IPS-15b (cell line): Measurements from ENCODE around the gene SLC10A7.

Source experiments
- H3K27me3 ChIP-seq: one replicate; pipeline ENCODE4 v1.6.1; 2013; ENCODE audit warnings: low read length; ENCODE audit not compliant: control insufficient read depth, insufficient read depth
- H3K36me3 ChIP-seq: one replicate; pipeline ENCODE4 v1.6.1; 2013; ENCODE audit warnings: low read length; ENCODE audit not compliant: control insufficient read depth, insufficient read depth
- H3K4me1 ChIP-seq: one replicate; pipeline ENCODE4 v1.6.1; 2013; ENCODE audit warnings: mild to moderate bottlenecking, low read length; ENCODE audit not compliant: control insufficient read depth, insufficient read depth
- H3K4me3 ChIP-seq: one replicate; pipeline ENCODE4 v1.5.1; 2013; ENCODE audit warnings: low read depth, low read length
- H3K9ac ChIP-seq: one replicate; pipeline ENCODE4 v1.6.1; 2013; ENCODE audit warnings: low read depth, mild to moderate bottlenecking, low read length
- H3K9me3 ChIP-seq: one replicate; pipeline ENCODE4 v1.6.1; 2013; ENCODE audit warnings: mild to moderate bottlenecking, low read length; ENCODE audit not compliant: control insufficient read depth, insufficient read depth

SLC10A7 gene

GRCh38 chr4:146294776-146295175, 227.0 kb downstream of the SLC10A7 start:
- no peak overlapping the region for H3K9ac ChIP-seq
- H3K4me1 ChIP-seq = no peaks in the 10 kb centered on the region
- H3K27me3 ChIP-seq = no peaks in the 10 kb centered on the region
- no peaks in the 10 kb centered on the region for H3K36me3 ChIP-seq
- H3K4me3 ChIP-seq = no peak overlapping the region
- H3K9me3 ChIP-seq = no peaks in the 10 kb centered on the region

- H3K4me1 ChIP-seq = no peaks in the 10 kb centered on the region
- H3K9ac ChIP-seq = no peak overlapping the region
- no peak overlapping the region for H3K4me3 ChIP-seq
- no peaks in the 10 kb centered on the region for H3K9me3 ChIP-seq
- no peaks in the 10 kb centered on the region for H3K36me3 ChIP-seq
- no peaks in the 10 kb centered on the region for H3K27me3 ChIP-seq
These were observed 229.2 kb downstream of the SLC10A7 start for GRCh38 chr4:146292508-146292907.

GRCh38 chr4:146291313-146291712, 230.4 kb downstream of the SLC10A7 start:
- Histone ChIP-seq H3K9ac (no peak overlapping the region), H3K4me1 (no peaks in the 10 kb centered on the region), H3K4me3 (no peak overlapping the region), H3K9me3 (no peaks in the 10 kb centered on the region), H3K27me3 (no peaks in the 10 kb centered on the region), H3K36me3 (no peaks in the 10 kb centered on the region)

GRCh38 chr4:146288193-146288592, 233.5 kb downstream of the SLC10A7 start:
- Histone ChIP-seq H3K9ac (no peak overlapping the region), H3K36me3 (no peaks in the 10 kb centered on the region), H3K4me1 (no peaks in the 10 kb centered on the region), H3K27me3 (no peaks in the 10 kb centered on the region), H3K9me3 (no peaks in the 10 kb centered on the region), H3K4me3 (no peak overlapping the region)

- Histone ChIP-seq H3K36me3 (no peaks in the 10 kb centered on the region), H3K4me3 (no peak overlapping the region), H3K27me3 (no peaks in the 10 kb centered on the region), H3K9ac (no peak overlapping the region), H3K4me1 (no peaks in the 10 kb centered on the region), H3K9me3 (no peaks in the 10 kb centered on the region)
These were observed 236.7 kb downstream of the SLC10A7 start for GRCh38 chr4:146285037-146285436.

- no peaks in the 10 kb centered on the region for H3K4me1 ChIP-seq
These were observed 237.7 kb downstream of the SLC10A7 start for GRCh38 chr4:146283758-146284651.

GRCh38 chr4:146282657-146283056, 239.1 kb downstream of the SLC10A7 start:
- H3K4me1 ChIP-seq = no peaks in the 10 kb centered on the region
- no peaks in the 10 kb centered on the region for H3K9me3 ChIP-seq
- H3K27me3 ChIP-seq = no peaks in the 10 kb centered on the region
- H3K4me3 ChIP-seq = no peak overlapping the region
- no peak overlapping the region for H3K9ac ChIP-seq
- H3K36me3 ChIP-seq = no peaks in the 10 kb centered on the region

More at GRCh38 chr4:146283758-146284651, 237.7 kb downstream of the SLC10A7 start:
- H3K9ac ChIP-seq = no peak overlapping the region
- H3K36me3 ChIP-seq = no peaks in the 10 kb centered on the region
- H3K9me3 ChIP-seq = no peaks in the 10 kb centered on the region
- H3K4me3 ChIP-seq = no peak overlapping the region
- H3K27me3 ChIP-seq = no peaks in the 10 kb centered on the region

GRCh38 chr4:146278986-146279385, 242.8 kb downstream of the SLC10A7 start:
- H3K4me1 ChIP-seq = no peaks in the 10 kb centered on the region
- H3K9me3 ChIP-seq = no peaks in the 10 kb centered on the region
- H3K9ac ChIP-seq = no peak overlapping the region
- no peak overlapping the region for H3K4me3 ChIP-seq
- H3K36me3 ChIP-seq = no peaks in the 10 kb centered on the region
- H3K27me3 ChIP-seq = no peaks in the 10 kb centered on the region

- no peaks in the 10 kb centered on the region for H3K4me1 ChIP-seq
- H3K36me3 ChIP-seq = no peaks in the 10 kb centered on the region
- H3K9ac ChIP-seq = no peak overlapping the region
- no peaks in the 10 kb centered on the region for H3K27me3 ChIP-seq
- H3K4me3 ChIP-seq = no peak overlapping the region
- no peaks in the 10 kb centered on the region for H3K9me3 ChIP-seq
These were observed 246.4 kb downstream of the SLC10A7 start for GRCh38 chr4:146275370-146275769.

- no peak overlapping the region for H3K9ac ChIP-seq
- H3K4me3 ChIP-seq = no peak overlapping the region
- no peaks in the 10 kb centered on the region for H3K9me3 ChIP-seq
- no peaks in the 10 kb centered on the region for H3K36me3 ChIP-seq
- H3K4me1 ChIP-seq = no peaks in the 10 kb centered on the region
- no peaks in the 10 kb centered on the region for H3K27me3 ChIP-seq
These were observed 247.0 kb downstream of the SLC10A7 start for GRCh38 chr4:146274774-146275173.

- H3K4me3 ChIP-seq = no peak overlapping the region
- H3K9ac ChIP-seq = no peak overlapping the region
- no peaks in the 10 kb centered on the region for H3K27me3 ChIP-seq
- no peaks in the 10 kb centered on the region for H3K9me3 ChIP-seq
- no peaks in the 10 kb centered on the region for H3K4me1 ChIP-seq
- no peaks in the 10 kb centered on the region for H3K36me3 ChIP-seq
These were observed 248.4 kb downstream of the SLC10A7 start for GRCh38 chr4:146273204-146273901.

- H3K9ac ChIP-seq = no peak overlapping the region
- H3K4me1 ChIP-seq = peaks cover under 1% of the 10 kb centered on the region
- H3K27me3 ChIP-seq = no peaks in the 10 kb centered on the region
- no peak overlapping the region for H3K4me3 ChIP-seq
- H3K36me3 ChIP-seq = no peaks in the 10 kb centered on the region
- no peaks in the 10 kb centered on the region for H3K9me3 ChIP-seq
These were observed 250.3 kb downstream of the SLC10A7 start for GRCh38 chr4:146271466-146271865.
